Subcutaneous abdominal adipose tissue (tissue), 5 donors: ENCODE data around the gene ZNF217.
"Not testable (repeated sequence)": the region's sequence is repeated elsewhere in the genome, so short reads cannot be mapped to it uniquely, and the experiment has no call there.

Source experiments
- H3K27ac ChIP-seq: one replicate; pipeline ENCODE4 v1.7.0; 2013; ENCODE audit warnings: low read depth, mild to moderate bottlenecking, inconsistent platforms, low read length, moderate library complexity
- H3K27me3 ChIP-seq, 5 donors: one replicate each; pipeline ENCODE4 v1.7.0; 2013; ENCODE audit warnings: low read length in 5 of 5, inconsistent platforms in 1 of 5; ENCODE audit not compliant: control insufficient read depth in 5 of 5, insufficient read depth in 4 of 5
- H3K36me3 ChIP-seq, 5 donors: one replicate each; pipeline ENCODE4 v1.7.0; 2013; ENCODE audit warnings: low read length in 5 of 5; ENCODE audit not compliant: control insufficient read depth in 5 of 5, insufficient read depth in 5 of 5
- H3K4me1 ChIP-seq, 5 donors: one replicate each; pipeline ENCODE4 v1.7.0; 2013; ENCODE audit warnings: low read length in 5 of 5, mild to moderate bottlenecking in 3 of 5, moderate library complexity in 1 of 5; ENCODE audit not compliant: control insufficient read depth in 5 of 5, insufficient read depth in 5 of 5
- H3K4me3 ChIP-seq, 5 donors: one replicate each; pipeline ENCODE4 v1.7.0; 2013; ENCODE audit warnings: low read length in 5 of 5, low read depth in 1 of 5
- H3K9ac ChIP-seq, 5 donors: one replicate each; pipeline ENCODE4 v1.7.0; 2013; ENCODE audit warnings: low read length in 5 of 5, mild to moderate bottlenecking in 4 of 5, moderate library complexity in 3 of 5
- H3K9me3 ChIP-seq, 5 donors: one replicate each; pipeline ENCODE4 v1.7.0; 2013; ENCODE audit warnings: low read length in 5 of 5; ENCODE audit not compliant: control insufficient read depth in 5 of 5
- donor health status: healthy.
- donor health status: healthy.
- donor health status: healthy.
- donor health status: healthy.
- donor health status: healthy.

The ZNF217 gene

GRCh38 chr20:53556267-53556897, 37.3 kb downstream of the ZNF217 start:
- no peaks in the 10 kb centered on the region for H3K9me3 ChIP-seq
- no peak overlapping the region for H3K27ac ChIP-seq
- H3K4me1 ChIP-seq, result no peaks in the 10 kb centered on the region
- H3K36me3 ChIP-seq, result peaks cover 0 to 2% (median 0%) of the 10 kb centered on the region in 5 donors
- H3K4me3 ChIP-seq, result no peak overlapping the region
- no peak overlapping the region for H3K9ac ChIP-seq
- H3K27me3 ChIP-seq, result no peaks in the 10 kb centered on the region

DNA sequence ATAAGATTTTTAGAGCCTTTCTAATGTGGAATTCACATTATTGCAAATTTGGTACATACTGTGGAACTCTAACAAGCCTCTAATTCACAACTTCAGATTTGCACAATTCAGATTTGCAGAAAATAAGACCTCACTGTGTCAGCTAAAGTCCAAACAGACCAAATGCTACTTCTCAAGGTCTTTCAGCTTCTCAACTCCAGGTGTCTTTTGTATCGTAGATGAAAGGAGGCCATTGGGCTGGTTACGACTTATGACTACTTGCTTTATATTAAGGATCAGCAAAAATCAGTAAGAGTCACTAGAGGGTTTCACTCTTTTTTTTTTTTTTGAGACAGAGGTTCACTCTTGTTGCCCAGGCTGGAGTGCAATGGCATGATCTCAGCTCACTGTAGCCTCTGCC, 37.8 kb downstream of the ZNF217 start:
- H3K4me3 ChIP-seq, result no peak overlapping the region

DNA sequence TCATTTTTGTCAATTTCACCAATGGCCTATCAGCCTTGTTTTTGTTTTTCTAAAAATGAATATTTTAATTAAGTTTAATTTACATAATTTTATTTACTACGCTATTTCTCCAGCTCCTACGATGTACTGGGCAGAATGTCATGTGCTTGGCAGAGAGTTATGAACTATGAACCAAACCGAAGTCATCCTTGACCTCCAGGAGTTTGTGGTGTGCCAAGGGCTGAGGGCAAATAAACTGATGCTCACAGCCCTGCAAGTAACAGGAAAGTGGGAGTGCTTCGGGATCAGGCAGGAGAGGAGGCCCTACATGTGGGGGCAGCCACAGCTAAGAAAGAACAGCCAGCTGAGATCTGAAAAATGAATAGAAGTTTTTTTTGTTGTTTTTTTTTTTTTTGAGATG, 38.6 kb downstream of the ZNF217 start:
- Histone ChIP-seq H3K27ac (no peak overlapping the region), H3K9ac (no peak overlapping the region), H3K36me3 (peaks cover 0 to 2% (median 0%) of the 10 kb centered on the region in 5 donors), H3K4me3 (no peak overlapping the region), H3K27me3 (no peaks in the 10 kb centered on the region), H3K9me3 (no peaks in the 10 kb centered on the region), H3K4me1 (no peaks in the 10 kb centered on the region)

More for the DNA sequence above, 37.8 kb downstream of the ZNF217 start:
- H3K9me3 ChIP-seq, result no peaks in the 10 kb centered on the region
- no peaks in the 10 kb centered on the region for H3K27me3 ChIP-seq
- no peaks in the 10 kb centered on the region for H3K4me1 ChIP-seq
- H3K9ac ChIP-seq, result no peak overlapping the region
- peaks cover 0 to 2% (median 0%) of the 10 kb centered on the region in 5 donors for H3K36me3 ChIP-seq
- H3K27ac ChIP-seq, result no peak overlapping the region

- H3K4me3 ChIP-seq, H3K27me3 ChIP-seq, H3K36me3 ChIP-seq, H3K9ac ChIP-seq, H3K9me3 ChIP-seq, H3K4me1 ChIP-seq, H3K27ac ChIP-seq: not testable (repeated sequence)
Observed at GRCh38 chr20:53552572-53552893, 41.1 kb downstream of the ZNF217 start.

DNA sequence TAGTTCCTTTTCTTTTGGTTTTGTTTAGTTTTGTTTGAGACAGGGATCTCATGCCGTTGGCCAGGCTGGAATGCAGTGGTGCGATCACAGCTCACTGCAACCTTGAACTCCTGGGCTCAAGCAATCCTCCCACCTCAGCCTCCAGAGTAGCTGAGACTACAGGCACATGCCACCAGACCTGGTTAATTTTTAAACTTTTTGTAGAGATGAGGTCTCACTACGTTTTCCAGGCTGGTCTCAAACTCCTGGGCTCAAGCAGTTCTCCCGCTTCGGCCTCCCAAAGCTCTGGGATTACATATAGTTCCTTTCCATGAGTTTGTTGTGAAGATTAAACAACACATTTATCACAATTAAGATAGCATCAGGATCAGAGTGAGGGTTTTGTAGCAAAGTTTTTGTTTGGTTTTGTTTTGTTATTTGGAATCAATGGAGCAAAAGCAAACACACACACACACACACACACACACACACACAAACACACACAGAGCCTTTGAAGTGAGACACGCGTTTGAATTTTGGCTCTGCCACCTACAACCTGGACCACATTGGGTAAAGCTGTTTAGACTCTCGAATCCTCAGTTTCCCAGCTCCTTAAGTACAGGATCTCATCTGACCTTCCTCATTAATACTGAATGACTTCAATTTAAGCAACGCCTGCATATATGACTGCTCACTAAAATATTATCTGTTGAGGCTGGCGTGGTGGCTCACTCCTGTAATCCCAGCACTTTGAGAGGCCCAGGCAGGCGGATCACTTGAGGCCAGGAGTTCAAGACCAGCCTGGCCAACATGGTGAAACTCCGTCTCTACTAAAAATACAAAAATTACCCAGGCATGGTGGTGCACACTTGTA, 41.7 kb downstream of the ZNF217 start:
- peaks cover 2 to 10% (median 10%) of the 10 kb centered on the region in 5 donors for H3K4me1 ChIP-seq
- not testable (repeated sequence) for H3K27me3 ChIP-seq, H3K9ac ChIP-seq, H3K9me3 ChIP-seq, H3K36me3 ChIP-seq, H3K27ac ChIP-seq, H3K4me3 ChIP-seq

DNA sequence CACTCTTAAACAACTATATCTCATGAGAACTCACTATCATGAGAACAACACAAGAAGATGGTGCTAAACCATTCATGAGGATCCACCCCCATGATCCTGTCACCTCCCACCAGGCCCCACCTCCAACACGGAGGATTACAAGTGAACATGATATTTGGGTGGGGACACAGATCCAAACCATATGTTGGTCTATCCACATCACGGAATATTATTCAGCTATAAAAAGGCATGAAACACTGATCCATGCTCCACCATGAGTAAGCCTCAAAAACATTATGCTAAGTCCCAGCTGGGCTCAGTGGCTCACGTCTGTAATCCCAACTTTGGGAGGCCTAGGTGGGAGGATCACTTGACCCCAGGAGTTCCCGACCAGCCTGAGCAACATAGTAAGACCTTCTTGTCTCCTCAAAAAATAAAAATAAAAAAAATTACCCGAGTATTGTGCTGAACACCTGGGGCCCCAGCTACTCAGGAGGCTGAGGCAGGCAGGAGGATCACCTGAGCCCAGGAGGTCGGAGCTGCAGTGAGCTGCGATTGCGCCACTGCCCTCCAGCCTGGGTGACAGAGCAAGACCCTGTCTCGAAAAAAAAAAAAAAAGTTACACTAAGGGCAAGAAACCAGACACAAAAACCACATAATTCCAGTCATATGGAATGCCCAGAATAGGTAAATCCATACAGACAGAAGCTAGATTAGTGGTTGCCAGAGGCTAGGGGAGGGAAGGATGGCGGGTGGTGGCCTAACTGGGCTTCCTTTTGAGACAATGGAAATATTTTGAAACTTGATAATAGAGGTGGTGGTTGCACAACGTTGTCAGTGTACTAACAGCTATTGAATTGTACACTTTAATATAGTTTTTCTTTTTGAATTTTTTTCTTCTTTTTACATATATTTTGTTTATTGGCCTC, 43.1 kb downstream of the ZNF217 start:
- H3K9ac ChIP-seq, result no peak overlapping the region
- H3K4me3 ChIP-seq, result no peak overlapping the region
- H3K36me3 ChIP-seq, result no peaks in the 10 kb centered on the region
- H3K27ac ChIP-seq, result no peak overlapping the region
- H3K9me3 ChIP-seq, result no peaks in the 10 kb centered on the region
- peaks cover 2 to 18% (median 12%) of the 10 kb centered on the region in 5 donors for H3K4me1 ChIP-seq
- no peaks in the 10 kb centered on the region for H3K27me3 ChIP-seq

GRCh38 chr20:53547664-53548239, 45.9 kb downstream of the ZNF217 start:
- Histone ChIP-seq H3K27ac (peak overlapping the region; percentile 37), H3K27me3 (no peaks in the 10 kb centered on the region), H3K4me1 (peaks cover 2 to 20% (median 15%) of the 10 kb centered on the region in 5 donors), H3K36me3 (no peaks in the 10 kb centered on the region), H3K4me3 (no peak overlapping the region), H3K9ac (no peak overlapping the region), H3K9me3 (no peaks in the 10 kb centered on the region)

DNA sequence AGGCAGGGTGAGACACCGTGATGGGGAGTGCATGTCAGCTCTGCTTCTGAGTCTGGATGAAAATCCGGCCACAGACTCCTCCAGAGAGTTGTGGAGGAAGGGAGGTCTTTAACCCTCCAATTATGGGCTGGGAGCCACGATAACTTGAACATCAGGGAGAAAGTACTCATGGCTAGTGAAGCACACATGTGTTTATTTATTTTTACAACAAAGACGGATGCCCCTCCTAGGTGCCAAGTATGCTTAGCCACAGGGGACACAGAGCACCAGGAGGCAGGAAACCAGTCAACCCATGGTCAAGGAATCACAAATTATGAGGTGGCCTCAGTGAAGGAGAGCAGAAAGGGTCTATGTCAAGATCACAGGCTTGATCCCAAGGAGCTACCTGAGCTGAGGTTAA, 54.1 kb downstream of the ZNF217 start:
- Histone ChIP-seq H3K36me3 (no peaks in the 10 kb centered on the region), H3K27me3 (no peaks in the 10 kb centered on the region), H3K9ac (no peak overlapping the region), H3K27ac (no peak overlapping the region), H3K4me1 (peaks cover 0 to 10% (median 7%) of the 10 kb centered on the region in 5 donors), H3K4me3 (no peak overlapping the region), H3K9me3 (no peaks in the 10 kb centered on the region)

DNA sequence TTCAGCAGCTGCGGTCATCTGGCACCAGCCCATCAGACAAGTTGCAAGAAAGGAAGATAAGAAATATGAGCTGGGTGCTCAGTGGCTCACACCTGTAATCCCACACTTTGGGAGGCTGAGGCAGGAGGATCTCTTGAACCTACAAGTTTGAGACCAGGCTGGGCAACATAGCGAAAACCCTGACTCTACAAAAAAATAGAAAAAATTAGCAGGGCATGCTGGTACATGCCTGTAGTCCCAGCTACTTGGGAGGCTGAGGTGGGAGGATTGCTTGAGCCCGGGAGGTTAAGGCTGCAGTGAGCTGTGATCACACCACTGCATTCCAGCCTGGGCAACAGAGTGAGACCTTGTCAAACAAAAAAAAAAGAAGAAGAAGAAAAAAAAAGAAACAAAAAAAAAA, 57.3 kb downstream of the ZNF217 start:
- H3K36me3 ChIP-seq, H3K27ac ChIP-seq, H3K9ac ChIP-seq, H3K4me3 ChIP-seq, H3K4me1 ChIP-seq, H3K9me3 ChIP-seq, H3K27me3 ChIP-seq: not testable (repeated sequence)
